SK-N-MC (cell line): ENCODE measurements around the gene PLCB3.

Source experiments
- EZH2 ChIP-seq: fragments of 200-600 bp; sonication (generic); IDR thresholded peaks from one replicate; pipeline ENCODE4 v1.6.1; 2017; ENCODE audit warnings: antibody characterized with exemption
- FOXP2 ChIP-seq: optimal IDR thresholded peaks from 2 replicates; pipeline ENCODE3; 2011; ENCODE audit warnings: mild to moderate bottlenecking, moderate library complexity; ENCODE audit not compliant: insufficient read depth; ENCODE audit errors: extremely low read length, control extremely low read depth
- POLR2AphosphoS5 ChIP-seq: IDR thresholded peaks from 2 replicates; pipeline ENCODE4 v1.6.1; 2012; ENCODE audit warnings: mild to moderate bottlenecking, low read depth, low read length, borderline replicate concordance

DNA sequence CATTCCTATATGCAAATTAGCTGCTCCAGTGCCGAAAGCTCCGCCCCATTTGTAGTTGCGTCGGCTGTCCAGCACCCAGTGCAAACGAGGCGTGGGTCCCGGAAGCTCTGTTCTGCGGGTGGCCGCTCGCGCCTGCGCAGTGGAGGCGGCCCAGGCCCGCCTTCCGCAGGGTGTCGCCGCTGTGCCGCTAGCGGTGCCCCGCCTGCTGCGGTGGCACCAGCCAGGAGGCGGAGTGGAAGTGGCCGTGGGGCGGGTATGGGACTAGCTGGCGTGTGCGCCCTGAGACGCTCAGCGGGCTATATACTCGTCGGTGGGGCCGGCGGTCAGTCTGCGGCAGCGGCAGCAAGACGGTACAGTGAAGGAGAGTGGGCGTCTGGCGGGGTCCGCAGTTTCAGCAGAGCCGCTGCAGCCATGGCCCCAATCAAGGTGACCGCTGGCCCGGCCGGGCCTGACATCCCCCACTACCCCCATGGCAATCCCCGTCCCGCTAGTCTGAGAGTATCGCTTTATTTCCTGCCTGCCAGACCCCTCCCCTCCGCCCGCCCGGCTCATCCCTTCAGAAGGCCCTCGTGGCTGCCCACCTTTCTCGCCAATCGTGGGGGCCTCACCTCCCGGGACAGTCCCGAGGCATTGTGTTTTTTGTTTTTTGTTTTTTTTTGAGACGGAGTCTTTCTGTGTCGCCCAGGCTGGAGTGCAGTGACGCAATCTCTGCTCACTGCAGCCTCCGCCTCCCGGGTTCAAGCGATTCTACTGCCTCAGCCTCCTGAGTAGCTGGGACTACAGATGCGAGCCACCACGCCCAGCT, 66.8 kb downstream of the PLCB3 start, which contains the start of gene PRDX5:
- TF ChIP-seq EZH2 (no peak), POLR2AphosphoS5 (peak; percentile 72), FOXP2 (no peak)
